GM23338 (cell line): ENCODE results near the gene CYTH3. TPM values are rescaled to one million over a fixed set of nuclear protein-coding genes. Genes with fewer than 3 reads are reported as not detected.

ENCODE experiments used
- ATAC-seq: fragments of 200-7000 bp; cut with Tn5 transposase; 3 replicates; pipeline ENCODE4 v1.9.1; 2020
- DNase-seq: peaks from one replicate; pipeline ENCODE4 v3.0.0-alpha.2; 2015; ENCODE audit warnings: low spot score
- H2AFZ ChIP-seq: fragments of 200-600 bp; sonication (generic); 2 replicates; pipeline ENCODE4 v1.8.0; 2016; ENCODE audit warnings: antibody characterized with exemption, mild to moderate bottlenecking, moderate library complexity
- H3F3A ChIP-seq: fragments of 200-600 bp; sonication (generic); replicated peaks from 2 replicates; pipeline ENCODE4 v1.8.0; 2017; ENCODE audit warnings: antibody characterized with exemption, mixed run types, low read depth
- H3K27ac ChIP-seq: fragments of 200-600 bp; sonication (generic); 2 replicates; pipeline ENCODE4 v1.6.1; 2016; ENCODE audit warnings: low read depth
- H3K27me3 ChIP-seq: fragments of 200-600 bp; sonication (generic); 2 replicates; pipeline ENCODE4 v1.8.0; 2016; ENCODE audit warnings: mild to moderate bottlenecking, mixed run types, moderate library complexity; ENCODE audit not compliant: insufficient read depth
- H3K36me3 ChIP-seq: fragments of 200-600 bp; sonication (generic); 2 replicates; pipeline ENCODE4 v1.8.0; 2016; ENCODE audit warnings: mild to moderate bottlenecking; ENCODE audit not compliant: insufficient read depth
- H3K4me1 ChIP-seq: fragments of 200-600 bp; sonication (generic); 2 replicates; pipeline ENCODE4 v1.8.0; 2016; ENCODE audit warnings: mild to moderate bottlenecking, moderate library complexity; ENCODE audit not compliant: insufficient read depth
- H3K4me2 ChIP-seq: fragments of 200-600 bp; sonication (generic); 2 replicates; pipeline ENCODE4 v1.7.1; 2017; ENCODE audit warnings: mixed run types
- H3K4me3 ChIP-seq: fragments of 200-600 bp; sonication (generic); 2 replicates; pipeline ENCODE4 v1.6.1; 2016; ENCODE audit warnings: mixed run types
- H3K79me2 ChIP-seq: fragments of 200-600 bp; sonication (generic); replicated peaks from 2 replicates; pipeline ENCODE4 v1.8.0; 2017; ENCODE audit warnings: mild to moderate bottlenecking; ENCODE audit not compliant: insufficient read depth
- H3K9me2 ChIP-seq: fragments of 200-600 bp; sonication (generic); 2 replicates; pipeline ENCODE4 v1.8.0; 2017; ENCODE audit not compliant: insufficient read depth
- H4K20me1 ChIP-seq: fragments of 200-600 bp; sonication (generic); replicated peaks from 2 replicates; pipeline ENCODE4 v1.8.0; 2017; ENCODE audit warnings: mild to moderate bottlenecking; ENCODE audit not compliant: insufficient read depth
- H3K27ac Mint-ChIP-seq: 2 replicates; pipeline ENCODE4 v1.8.0; 2020; ENCODE audit warnings: inconsistent platforms, mild to moderate bottlenecking, moderate library complexity, mixed read lengths
- H3K27me3 Mint-ChIP-seq: 3 replicates; pipeline ENCODE4 v1.8.0; 2022; ENCODE audit warnings: low read depth, mild to moderate bottlenecking, moderate library complexity, mixed read lengths, inconsistent platforms; ENCODE audit not compliant: insufficient read depth, poor library complexity
- H3K36me3 Mint-ChIP-seq: 3 replicates; pipeline ENCODE4 v1.8.0; 2021; ENCODE audit warnings: low read depth, mild to moderate bottlenecking, inconsistent platforms, moderate library complexity, mixed read lengths
- H3K4me1 Mint-ChIP-seq: 3 replicates; pipeline ENCODE4 v1.8.0; 2020; ENCODE audit warnings: mild to moderate bottlenecking, inconsistent platforms, mixed read lengths
- H3K4me3 Mint-ChIP-seq: 3 replicates; pipeline ENCODE4 v1.8.0; 2021; ENCODE audit warnings: moderate library complexity, mild to moderate bottlenecking, inconsistent platforms, mixed read lengths
- H3K9me3 Mint-ChIP-seq: 3 replicates; pipeline ENCODE4 v1.8.0; 2020; ENCODE audit warnings: moderate library complexity, mild to moderate bottlenecking, inconsistent platforms, mixed read lengths
- ETS1 ChIP-seq: IDR thresholded peaks from 2 replicates; pipeline ENCODE4 v1.6.1; 2016; ENCODE audit warnings: antibody characterized with exemption
- EZH2 ChIP-seq: fragments of 200-600 bp; sonication (generic); IDR thresholded peaks from one replicate; pipeline ENCODE4 v1.8.0; 2017; ENCODE audit warnings: antibody characterized with exemption, mild to moderate bottlenecking, low read depth; ENCODE audit not compliant: unreplicated experiment
- ZNF462 ChIP-seq: fragments of 250-450 bp; sonication (Bioruptor Pico); IDR thresholded peaks from 2 replicates; pipeline ENCODE4 v1.5.0; 2020; ENCODE audit warnings: mild to moderate bottlenecking, moderate library complexity
- polyA plus RNA-seq: library from polyadenylated mRNA; unstranded; fragments of >200 nt; fragmentation: Nextera tagmentation; extraction: Ambion mirVana; gene quantifications from 2 replicates; pipeline ENCODE4 v1.2.1, GENCODE V29; 2016
- total RNA-seq: library from RNA; depleted of rRNA; stranded (reverse); fragments of >200 nt; shearing (Covaris generic); gene quantifications from 2 replicates; pipeline ENCODE4 v1.2.3, GENCODE V29; 2014

CYTH3 gene
- total and polyA plus RNA-seq, 2 experiments from 2014 or later: 4.6 to 15.3 TPM

DNA sequence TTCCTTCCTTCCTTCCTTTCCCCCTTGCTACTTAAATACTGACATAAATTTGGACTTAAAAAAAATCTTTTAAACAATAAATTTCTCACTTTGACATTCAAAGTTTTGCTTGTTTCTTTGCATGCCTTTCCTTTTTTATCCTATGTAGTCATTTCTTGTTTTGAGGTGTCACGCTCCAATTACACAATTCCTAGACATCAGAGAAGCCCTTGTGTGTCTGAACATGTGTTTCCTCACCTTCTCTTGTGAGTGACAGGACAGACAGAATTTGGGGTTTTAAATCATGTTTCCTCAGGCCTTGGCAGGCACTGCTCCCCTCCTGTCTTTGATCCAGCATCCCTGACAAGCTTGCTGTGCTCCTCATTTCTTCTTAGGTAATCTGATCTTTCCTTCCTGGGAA lies 91.3 kb downstream of the CYTH3 start (continued):
- TF ChIP-seq ZNF462 (CRISPR knock-in tag): no peak

DNA sequence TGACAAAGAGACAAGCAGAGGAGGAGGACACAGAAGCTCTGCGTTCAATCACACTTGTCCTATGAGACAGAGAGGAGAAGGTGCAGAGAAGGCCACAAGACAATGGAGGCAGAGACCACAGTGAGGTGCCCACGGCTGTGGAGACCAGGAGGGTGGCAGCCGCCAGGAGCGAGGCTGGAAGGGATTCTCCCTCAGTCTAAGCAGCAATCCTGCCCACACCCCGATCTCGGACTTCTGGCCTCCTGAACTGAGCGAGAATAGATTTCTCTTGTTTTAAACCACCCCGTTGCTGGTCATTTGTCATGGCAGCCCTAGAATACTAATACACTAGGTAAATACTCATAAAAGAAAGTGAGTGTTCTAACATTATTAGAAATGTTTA lies 92.1 kb downstream of the CYTH3 start:
- Histone ChIP-seq H3K4me3 (no peak overlapping the region), H3K27ac (no peak overlapping the region), H3K9me2 (no peaks in the 10 kb centered on the region), H3K27me3 (no peaks in the 10 kb centered on the region), H3K4me1 (no peaks in the 10 kb centered on the region), H2AFZ (no peak overlapping the region), H3F3A (no peaks in the 10 kb centered on the region), H3K79me2 (no peaks in the 10 kb centered on the region), H3K36me3 (no peaks in the 10 kb centered on the region), H4K20me1 (no peaks in the 10 kb centered on the region), H3K4me2 (no peak overlapping the region)
- Mint-ChIP-seq H3K4me3 (no peak overlapping the region), H3K27ac (no peak overlapping the region), H3K9me3 (no peaks in the 10 kb centered on the region), H3K4me1 (no peaks in the 10 kb centered on the region), H3K36me3 (no peaks in the 10 kb centered on the region), H3K27me3 (peaks cover 2% of the 10 kb centered on the region)
- DNase-seq (no peak), ATAC-seq (no peak)
- TF ChIP-seq ETS1 (no peak), EZH2 (no peak)
